SU-DHL-6 (cell line): Measurements from ENCODE around the gene RNF220.

Experiments used
- H2AFZ ChIP-seq: fragments of 200-600 bp; sonication (generic); 2 replicates; pipeline ENCODE4 v1.6.1; 2014; ENCODE audit warnings: low read depth, mild to moderate bottlenecking, moderate library complexity, mixed read lengths, antibody characterized with exemption, low read length; ENCODE audit not compliant: severe bottlenecking
- H3F3A ChIP-seq: fragments of 200-600 bp; shearing (Covaris generic); 2 replicates; pipeline ENCODE4 v1.6.0; 2016; ENCODE audit warnings: antibody characterized with exemption, mild to moderate bottlenecking; ENCODE audit not compliant: insufficient read depth
- H3K27ac ChIP-seq: fragments of 200-600 bp; sonication (generic); 2 replicates; pipeline ENCODE4 v1.5.1; 2016; ENCODE audit warnings: low read depth, mild to moderate bottlenecking, low read length, moderate library complexity, mixed read lengths
- H3K27me3 ChIP-seq: fragments of 200-600 bp; sonication (generic), shearing (Covaris generic); 2 replicates; pipeline ENCODE4 v1.6.0; 2014; ENCODE audit warnings: mild to moderate bottlenecking, low read length
- H3K36me3 ChIP-seq: fragments of 200-600 bp; sonication (generic); 2 replicates; pipeline ENCODE4 v1.6.1; 2014; ENCODE audit warnings: mild to moderate bottlenecking, low read length, mixed read lengths
- H3K4me2 ChIP-seq: fragments of 300-600, 200-600 bp; shearing (Covaris generic), sonication (generic); 2 replicates; pipeline ENCODE4 v1.6.0; 2014; ENCODE audit warnings: low read length, low read depth, mild to moderate bottlenecking; ENCODE audit not compliant: poor library complexity, severe bottlenecking
- H3K4me3 ChIP-seq: fragments of 200-600 bp; sonication (generic); 2 replicates; pipeline ENCODE4 v1.5.1; 2014; ENCODE audit warnings: antibody characterized with exemption, low read length, mild to moderate bottlenecking, mixed read lengths; ENCODE audit not compliant: insufficient read depth, poor library complexity, severe bottlenecking
- H3K79me2 ChIP-seq: fragments of 200-600 bp; sonication (generic); 2 replicates; pipeline ENCODE4 v1.6.1; 2014; ENCODE audit warnings: mild to moderate bottlenecking, low read length, moderate library complexity; ENCODE audit not compliant: insufficient read depth
- H3K9ac ChIP-seq: fragments of 200-600 bp; sonication (generic); 2 replicates; pipeline ENCODE4 v1.7.0; 2014; ENCODE audit warnings: mild to moderate bottlenecking, low read length
- H3K9me2 ChIP-seq: fragments of 200-600 bp; sonication (generic); replicated peaks from 2 replicates; pipeline ENCODE4 v1.6.1; 2014; ENCODE audit warnings: low read length; ENCODE audit not compliant: insufficient read depth
- H3K9me3 ChIP-seq: fragments of 200-600 bp; sonication (generic); 2 replicates; pipeline ENCODE4 v1.6.1; 2014; ENCODE audit warnings: low read length, mixed read lengths; ENCODE audit not compliant: insufficient read depth
- H4K20me1 ChIP-seq: fragments of 200-600 bp; sonication (generic); 2 replicates; pipeline ENCODE4 v1.6.1; 2014; ENCODE audit warnings: low read depth, mild to moderate bottlenecking, antibody characterized with exemption, low read length, moderate library complexity, mixed read lengths
- CTCF ChIP-seq: fragments of 200-600 bp; sonication (generic); IDR thresholded peaks from one replicate; pipeline ENCODE4 v1.5.1; 2017; ENCODE audit warnings: antibody characterized with exemption, mild to moderate bottlenecking, low read length, moderate library complexity; ENCODE audit not compliant: insufficient read depth, poor library complexity, severe bottlenecking
- EZH2phosphoT487 ChIP-seq: fragments of 200-600 bp; sonication (generic), shearing (Covaris generic); conservative IDR thresholded peaks from 2 replicates; pipeline ENCODE4 v1.6.1; 2018; ENCODE audit warnings: mild to moderate bottlenecking, antibody characterized with exemption, low read length, moderate library complexity, mixed read lengths

The RNF220 gene

GRCh38 chr1:44641126-44642102, 236.4 kb downstream of the RNF220 start:
- Histone ChIP-seq H2AFZ (no peak overlapping the region), H3K36me3 (no peaks in the 10 kb centered on the region)
- TF ChIP-seq CTCF (no peak), EZH2phosphoT487 (no peak)

GRCh38 chr1:44642255-44642654, 237.2 kb downstream of the RNF220 start:
- Histone ChIP-seq H3K4me2 (no peak overlapping the region), H3K9ac (no peak overlapping the region), H3K36me3 (no peaks in the 10 kb centered on the region), H3K4me3 (no peak overlapping the region), H3K79me2 (no peaks in the 10 kb centered on the region), H3F3A (no peaks in the 10 kb centered on the region), H3K9me3 (no peaks in the 10 kb centered on the region), H2AFZ (no peak overlapping the region), H3K27me3 (no peaks in the 10 kb centered on the region), H4K20me1 (no peaks in the 10 kb centered on the region), H3K27ac (no peak overlapping the region), H3K9me2 (no peaks in the 10 kb centered on the region)
- TF ChIP-seq EZH2phosphoT487 (no peak), CTCF (no peak)

More at GRCh38 chr1:44641126-44642102, 236.4 kb downstream of the RNF220 start:
- no peaks in the 10 kb centered on the region for H4K20me1 ChIP-seq
- H3K4me2 ChIP-seq = no peak overlapping the region
- H3K79me2 ChIP-seq = no peaks in the 10 kb centered on the region
- no peaks in the 10 kb centered on the region for H3K9me2 ChIP-seq
- no peak overlapping the region for H3K9ac ChIP-seq
- no peaks in the 10 kb centered on the region for H3K27me3 ChIP-seq
- no peak overlapping the region for H3K27ac ChIP-seq
- H3F3A ChIP-seq = no peaks in the 10 kb centered on the region
- H3K4me3 ChIP-seq = no peak overlapping the region
- no peaks in the 10 kb centered on the region for H3K9me3 ChIP-seq

GRCh38 chr1:44642925-44643324, 237.9 kb downstream of the RNF220 start:
- H4K20me1 ChIP-seq = no peaks in the 10 kb centered on the region
- H3K9me3 ChIP-seq = no peaks in the 10 kb centered on the region
- no peaks in the 10 kb centered on the region for H3K79me2 ChIP-seq
- H3F3A ChIP-seq = no peaks in the 10 kb centered on the region
- H3K4me3 ChIP-seq = no peak overlapping the region
- no peak overlapping the region for H2AFZ ChIP-seq
- no peak for TF ChIP-seq CTCF
- no peak for TF ChIP-seq EZH2phosphoT487
- H3K9ac ChIP-seq = no peak overlapping the region
- no peak overlapping the region for H3K4me2 ChIP-seq
- H3K36me3 ChIP-seq = no peaks in the 10 kb centered on the region
- no peaks in the 10 kb centered on the region for H3K9me2 ChIP-seq
- no peaks in the 10 kb centered on the region for H3K27me3 ChIP-seq
- H3K27ac ChIP-seq = no peak overlapping the region
